ENCODE measurements around the gene DDX1.
"Not testable (repeated sequence)": the region's sequence is repeated elsewhere in the genome, so short reads cannot be mapped to it uniquely, and the experiment has no call there.

The DDX1 gene

GRCh38 chr2:15606481-15607441, 15.1 kb downstream of the DDX1 start:
- TF ChIP-seq ZFX (IDR thresholded peaks at IDR 0.05; ENCODE audit: borderline replicate concordance) (no peak), CTCF (IDR thresholded peaks at IDR 0.05) (no peak)
- H3K27ac ChIP-seq = no peak overlapping the region

DNA sequence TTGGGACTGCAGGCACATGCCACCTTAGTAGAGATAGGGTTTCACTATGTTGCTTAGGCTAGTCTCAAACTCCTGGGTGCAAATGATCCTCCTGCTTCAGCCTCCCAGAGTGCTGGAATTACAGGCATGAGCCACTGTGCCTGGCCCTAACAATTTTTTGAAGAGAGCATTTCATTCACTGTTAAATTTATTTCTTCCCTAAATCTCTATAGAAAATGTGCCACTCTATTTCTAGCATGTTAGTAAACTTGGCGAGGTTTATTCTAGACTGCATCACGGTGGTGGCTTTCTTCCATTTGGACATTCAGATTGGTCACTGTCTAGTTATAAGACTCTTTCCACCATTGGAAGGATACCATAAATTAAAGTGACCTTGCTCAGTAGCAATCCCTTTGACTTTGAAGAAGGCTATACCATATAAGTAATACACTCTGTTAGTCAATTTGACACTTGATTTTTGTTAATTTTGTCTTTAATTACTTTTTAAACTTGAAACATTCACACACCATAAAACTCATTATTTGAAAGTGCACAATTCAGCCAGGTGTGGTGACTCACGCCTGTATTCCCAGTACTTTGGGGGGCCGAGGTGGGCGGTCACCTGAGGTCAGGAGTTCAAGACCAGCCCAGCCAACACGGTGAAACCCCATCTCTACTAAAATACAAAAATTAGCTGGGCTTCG, 16.2 kb downstream of the DDX1 start:
- no peak overlapping the region for H3K27ac ChIP-seq
- TF ChIP-seq CTCF (IDR thresholded peaks at IDR 0.05) = no peak

GRCh38 chr2:15608392-15608761, 16.7 kb downstream of the DDX1 start:
- no peak overlapping the region for H3K27ac ChIP-seq
- TF ChIP-seq ZFX (IDR thresholded peaks at IDR 0.05; ENCODE audit: borderline replicate concordance) (no peak), CTCF (IDR thresholded peaks at IDR 0.05) (no peak)

DNA sequence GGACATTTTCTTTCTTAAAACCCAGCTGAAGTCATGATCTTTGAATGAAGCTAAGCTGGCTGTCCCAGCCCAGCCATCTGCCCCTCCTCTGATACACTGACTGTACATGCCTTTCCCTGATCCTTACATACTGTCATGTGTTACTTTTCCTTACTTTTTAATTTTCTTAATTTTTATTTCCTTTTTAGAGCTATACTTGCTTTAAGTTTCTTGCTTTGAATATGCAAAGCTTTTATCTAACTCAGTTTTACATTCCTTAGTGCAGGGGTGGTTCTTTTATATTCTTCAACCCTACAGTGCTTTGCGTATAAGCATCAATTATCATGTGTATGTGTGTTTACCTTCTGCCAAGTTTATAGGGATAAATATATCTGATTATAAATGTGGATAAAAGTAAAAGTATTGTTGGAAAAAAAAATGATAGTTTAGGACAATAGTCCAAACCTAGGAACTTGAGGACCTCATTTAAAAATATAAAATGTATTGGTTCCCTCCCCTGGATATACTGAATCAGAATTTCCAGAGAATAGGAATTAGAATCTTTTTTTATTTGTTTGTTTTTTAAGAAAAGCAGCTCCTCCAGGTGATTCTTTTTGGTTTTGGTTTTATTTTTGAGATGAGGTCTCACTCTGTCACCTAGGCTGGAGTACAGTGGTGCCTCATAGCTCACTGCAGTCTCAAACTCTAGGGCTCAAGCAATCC, 17.8 kb downstream of the DDX1 start:
- no peak for TF ChIP-seq ZFX (IDR thresholded peaks at IDR 0.05; ENCODE audit: borderline replicate concordance)
- TF ChIP-seq CTCF (IDR thresholded peaks at IDR 0.05) = no peak
- no peak overlapping the region for H3K27ac ChIP-seq

GRCh38 chr2:15610430-15610952, 18.8 kb downstream of the DDX1 start:
- no peak for TF ChIP-seq CTCF (IDR thresholded peaks at IDR 0.05)
- no peak overlapping the region for H3K27ac ChIP-seq

- not testable (repeated sequence) for H3K27ac ChIP-seq
These were observed 20.4 kb downstream of the DDX1 start for GRCh38 chr2:15612101-15612500.

- no peak for TF ChIP-seq CTCF (IDR thresholded peaks at IDR 0.05)
- TF ChIP-seq ZFX (IDR thresholded peaks at IDR 0.05; ENCODE audit: borderline replicate concordance) = no peak
- H3K27ac ChIP-seq = no peak overlapping the region
These were observed 22.2 kb downstream of the DDX1 start for GRCh38 chr2:15613736-15614429.
